HepG2 (cell line): ENCODE measurements around the gene MTREX. TPM values are rescaled to one million over a fixed set of nuclear protein-coding genes. Genes with fewer than 3 reads are reported as not detected.

Source experiments
- ATAC-seq: fragments of 200-7000 bp; cut with Tn5 transposase; 3 replicates; pipeline ENCODE4 v1.9.1; 2020; ENCODE audit warnings: mild to moderate bottlenecking, moderate library complexity
- BruUV-seq: library from RNA; stranded (reverse); fragments of 400-500 nt; replicated peaks from 2 replicates; lab custom pipeline; 2021; lab: Mats Ljungman, UMichigan
- CTCF ChIA-PET: fragments of 300-600 bp; formaldehyde crosslinking; extraction: SDS; loops from one replicate; lab custom pipeline; 2021; ENCODE audit warnings: low total read pairs, inconsistent platforms, low intra/inter-chr PET ratio; lab: Yijun Ruan, JAX
- POLR2A ChIA-PET: fragments of 350-600 bp; sonication (Branson Sonifier 250); formaldehyde crosslinking; loops from one replicate; lab custom pipeline; 2020; ENCODE audit warnings: antibody characterized with exemption, inconsistent platforms; lab: Yijun Ruan, JAX
- DNase-seq: peaks from one replicate; pipeline ENCODE4 v3.0.0-alpha.2; 2015; ENCODE audit warnings: low spot score
- FAIRE-seq: peaks from 3 replicates; lab custom pipeline; 2011; peaks lifted over from hg19 to GRCh38; lab: Jason Lieb, UNC
- H2AFZ ChIP-seq: one replicate; pipeline ENCODE4 v1.6.1; 2011; ENCODE audit warnings: low read length, inconsistent platforms
- H3K27ac ChIP-seq: fragments of 300-600 bp; 3 replicates; pipeline ENCODE4 v1.8.0; 2011; ENCODE audit warnings: mixed run types, mild to moderate bottlenecking, mixed read lengths, low read length, inconsistent platforms; ENCODE audit not compliant: insufficient read depth; ENCODE audit errors: extremely low read length
- H3K27me3 ChIP-seq, 2 experiments: fragments of 200-600 bp in 1 of 2; 2 replicates in 1 of 2; 3 replicates in 1 of 2; pipeline versions ENCODE4 v1.6.0 to v1.8.0; 2011; ENCODE audit warnings: low read length in 2 of 2, mild to moderate bottlenecking in 2 of 2, moderate library complexity in 2 of 2, inconsistent platforms in 1 of 2; ENCODE audit not compliant: insufficient read depth in 2 of 2, control insufficient read depth in 1 of 2
- H3K36me3 ChIP-seq, 2 experiments: fragments of 200-600 bp in 1 of 2; replicated peaks in 1 of 2; 2 replicates in 1 of 2; 3 replicates in 1 of 2; pipeline versions ENCODE4 v1.5.1 to v1.8.0; 2011; ENCODE audit warnings: low read length in 2 of 2, inconsistent platforms in 1 of 2; ENCODE audit not compliant: insufficient read depth in 2 of 2, control insufficient read depth in 1 of 2
- H3K4me1 ChIP-seq: 2 replicates; pipeline ENCODE4 v1.5.1; 2012; ENCODE audit warnings: low read length, inconsistent platforms; ENCODE audit not compliant: insufficient read depth
- H3K4me2 ChIP-seq: 2 replicates; pipeline ENCODE4 v1.6.0; 2011; ENCODE audit warnings: low read depth, low read length, inconsistent platforms
- H3K4me3 ChIP-seq, 3 experiments: fragments of 200-600 bp in 1 of 3; sonication (generic), shearing (Covaris generic) in 1 of 3; replicated peaks in 1 of 3; 2 replicates each; pipeline ENCODE4 v1.5.1; 2011 to 2016; ENCODE audit warnings: low read length in 3 of 3, inconsistent platforms in 2 of 3, low read depth in 2 of 3, mild to moderate bottlenecking in 2 of 3, control low read depth in 1 of 3, mixed read lengths in 1 of 3; ENCODE audit not compliant: insufficient read depth in 1 of 3
- H3K79me2 ChIP-seq: one replicate; pipeline ENCODE4 v1.6.1; 2011; ENCODE audit warnings: low read length, inconsistent platforms; ENCODE audit not compliant: insufficient read depth
- H3K9ac ChIP-seq: 2 replicates; pipeline ENCODE4 v1.6.0; 2011; ENCODE audit warnings: mild to moderate bottlenecking, low read depth, low read length, inconsistent platforms; ENCODE audit not compliant: insufficient read depth
- H3K9me3 ChIP-seq: 2 replicates; pipeline ENCODE4 v1.5.1; 2012; ENCODE audit warnings: mild to moderate bottlenecking, low read length
- H4K20me1 ChIP-seq: 2 replicates; pipeline ENCODE4 v1.6.0; 2011; ENCODE audit warnings: inconsistent platforms, mild to moderate bottlenecking, low read length, moderate library complexity; ENCODE audit not compliant: insufficient read depth
- HMG20A ChIP-seq: IDR thresholded peaks from 2 replicates; pipeline ENCODE4 v1.6.1; 2016; ENCODE audit warnings: borderline replicate concordance
- HOXA7 ChIP-seq: sonication (generic); formaldehyde crosslinking; IDR thresholded peaks from 2 replicates; pipeline ENCODE4 v1.8.1; 2022; ENCODE audit warnings: mild to moderate bottlenecking, missing genetic modification reagents, moderate library complexity
- KDM1A ChIP-seq: IDR thresholded peaks from 2 replicates; pipeline ENCODE4 v1.6.1; 2016; ENCODE audit warnings: missing compliant biosample characterization
- SSRP1 ChIP-seq: IDR thresholded peaks from 2 replicates; pipeline ENCODE4 v1.6.1; 2016; ENCODE audit warnings: control low read depth
- ZFP82 ChIP-seq: sonication (generic); formaldehyde crosslinking; IDR thresholded peaks from 2 replicates; pipeline ENCODE4 v1.5.1; 2020; ENCODE audit warnings: mild to moderate bottlenecking, missing genetic modification reagents, borderline replicate concordance
- ZNF207 ChIP-seq: fragments of 450-650 bp; IDR thresholded peaks from 2 replicates; pipeline ENCODE4 v1.6.1; 2016; ENCODE audit warnings: antibody characterized with exemption, borderline replicate concordance
- ZNF24 ChIP-seq: fragments of 450-650 bp; IDR thresholded peaks from 2 replicates; pipeline ENCODE4 v1.6.1; 2017; ENCODE audit warnings: antibody characterized with exemption, mild to moderate bottlenecking
- ZNF335 ChIP-seq: sonication (generic); formaldehyde crosslinking; IDR thresholded peaks from 2 replicates; pipeline ENCODE4 v1.4.0; 2020; ENCODE audit warnings: missing genetic modification reagents
- ZNF580 ChIP-seq: IDR thresholded peaks from 2 replicates; pipeline ENCODE4 v1.6.1; 2016; ENCODE audit warnings: low read depth, borderline replicate concordance
- ZNF772 ChIP-seq: sonication (generic); formaldehyde crosslinking; IDR thresholded peaks from 2 replicates; pipeline ENCODE4 v1.5.0; 2020; ENCODE audit warnings: mild to moderate bottlenecking, missing genetic modification reagents
- WGBS: methylation state at CpG from one replicate; pipeline ENCODE4 v1.1.6; 2017; ENCODE audit warnings: low lambda C conversion rate; 5-methylcytosine and 5-hydroxymethylcytosine counted together
- in situ Hi-C: cut with HindIII; loops from 2 replicates; pipeline ENCODE4 v1.10.0; 2017; ENCODE audit warnings: low pct_unique_long_range_greater_than_20kb; ENCODE audit not compliant: extremely low pct_ligation_motif_present
- intact Hi-C: fragments of 100-400 bp; cut with micrococcal nuclease; formaldehyde crosslinking; loops from one replicate; pipeline ENCODE4 v1.10.0; 2022; ENCODE audit not compliant: unreplicated experiment
- polyA plus RNA-seq, 8 experiments: library from polyadenylated mRNA; depleted of rRNA in 3 of 8; stranded (reverse) in 7 of 8; unstranded in 1 of 8; fragments of >200 nt; fragmentation: Illumina TruSeq in 4 of 8; extraction: Trizol in 4 of 8; gene quantifications; 2 replicates each; pipeline versions ENCODE4 v1.2.1 to v1.2.3, GENCODE V29; 2011 to 2016; ENCODE audit warnings: low read depth in 4 of 8, missing spikeins in 1 of 8, mixed read lengths in 1 of 8; ENCODE audit not compliant: insufficient read depth in 1 of 8
- total RNA-seq, 5 experiments: library from RNA; depleted of rRNA; stranded (reverse); fragments of >200 nt; fragmentation: Illumina TruSeq; extraction: Trizol; gene quantifications; 2 replicates each; pipeline ENCODE4 v1.2.3, GENCODE V29; 2016; ENCODE audit warnings: low read depth in 1 of 5
- TF ChIP-seq, protein P1 (sequence below): sonication (generic); formaldehyde crosslinking; conservative IDR thresholded peaks from 2 replicates; pipeline ENCODE4 v1.8.0; 2022; ENCODE audit warnings: low read depth, missing genetic modification reagents
- TF ChIP-seq, protein P2 (sequence below): sonication (generic); formaldehyde crosslinking; IDR thresholded peaks from 2 replicates; pipeline ENCODE4 v1.5.0; 2020; ENCODE audit warnings: missing genetic modification reagents
- TF ChIP-seq, protein P3 (sequence below): sonication (generic); formaldehyde crosslinking; IDR thresholded peaks from 2 replicates; pipeline ENCODE4 v1.4.0; 2020; ENCODE audit warnings: low read depth, mild to moderate bottlenecking, missing genetic modification reagents

MTREX gene
- total and polyA plus RNA-seq, 2 of the 13 experiments (the other 11 are each of a cell fraction or from before 2014, with no cell fraction given): 16.4 to 91.5 TPM

- no peak for TF ChIP-seq HOXA7 (CRISPR knock-in tag)
- no peak for TF ChIP-seq ZNF24
- TF ChIP-seq ZNF772: no peak
- no peak for TF ChIP-seq ZNF580
- TF ChIP-seq, protein P1, sequence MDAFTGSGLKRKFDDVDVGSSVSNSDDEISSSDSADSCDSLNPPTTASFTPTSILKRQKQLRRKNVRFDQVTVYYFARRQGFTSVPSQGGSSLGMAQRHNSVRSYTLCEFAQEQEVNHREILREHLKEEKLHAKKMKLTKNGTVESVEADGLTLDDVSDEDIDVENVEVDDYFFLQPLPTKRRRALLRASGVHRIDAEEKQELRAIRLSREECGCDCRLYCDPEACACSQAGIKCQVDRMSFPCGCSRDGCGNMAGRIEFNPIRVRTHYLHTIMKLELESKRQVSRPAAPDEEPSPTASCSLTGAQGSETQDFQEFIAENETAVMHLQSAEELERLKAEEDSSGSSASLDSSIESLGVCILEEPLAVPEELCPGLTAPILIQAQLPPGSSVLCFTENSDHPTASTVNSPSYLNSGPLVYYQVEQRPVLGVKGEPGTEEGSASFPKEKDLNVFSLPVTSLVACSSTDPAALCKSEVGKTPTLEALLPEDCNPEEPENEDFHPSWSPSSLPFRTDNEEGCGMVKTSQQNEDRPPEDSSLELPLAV (CRISPR knock-in tag): no peak
- TF ChIP-seq, protein P2, sequence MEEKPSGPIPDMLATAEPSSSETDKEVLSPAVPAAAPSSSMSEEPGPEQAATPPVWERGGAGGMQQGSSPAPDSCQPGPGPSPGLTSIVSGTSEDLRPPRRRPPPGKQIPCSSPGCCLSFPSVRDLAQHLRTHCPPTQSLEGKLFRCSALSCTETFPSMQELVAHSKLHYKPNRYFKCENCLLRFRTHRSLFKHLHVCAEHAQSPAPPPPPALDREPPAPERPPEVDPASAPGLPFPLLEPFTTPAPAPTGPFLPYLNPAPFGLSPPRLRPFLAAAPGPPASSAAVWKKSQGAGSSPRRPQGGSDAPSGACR: no peak
- no peak for TF ChIP-seq ZFP82 (CRISPR knock-in tag)
- no peak for TF ChIP-seq ZNF207
- no peak for TF ChIP-seq KDM1A
- TF ChIP-seq ZNF335 (CRISPR knock-in tag): no peak
- no peak for TF ChIP-seq HMG20A (CRISPR knock-in tag)
- TF ChIP-seq, protein P3, sequence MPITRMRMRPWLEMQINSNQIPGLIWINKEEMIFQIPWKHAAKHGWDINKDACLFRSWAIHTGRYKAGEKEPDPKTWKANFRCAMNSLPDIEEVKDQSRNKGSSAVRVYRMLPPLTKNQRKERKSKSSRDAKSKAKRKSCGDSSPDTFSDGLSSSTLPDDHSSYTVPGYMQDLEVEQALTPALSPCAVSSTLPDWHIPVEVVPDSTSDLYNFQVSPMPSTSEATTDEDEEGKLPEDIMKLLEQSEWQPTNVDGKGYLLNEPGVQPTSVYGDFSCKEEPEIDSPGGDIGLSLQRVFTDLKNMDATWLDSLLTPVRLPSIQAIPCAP (CRISPR knock-in tag): no peak
- no peak for TF ChIP-seq SSRP1 (CRISPR knock-in tag)
Measured at GRCh38 chr5:55276771-55277170, 31.0 kb upstream of the MTREX start.

More at GRCh38 chr5:55276771-55277170, 31.0 kb upstream of the MTREX start:
- Histone ChIP-seq H3K79me2 (no peaks in the 10 kb centered on the region), H3K4me1 (no peaks in the 10 kb centered on the region), H3K9ac (no peak overlapping the region), H3K4me3 (no peak overlapping the region), H4K20me1 (no peaks in the 10 kb centered on the region), H3K27ac (no peak overlapping the region), H3K27me3 (no peaks in the 10 kb centered on the region), H3K9me3 (no peaks in the 10 kb centered on the region), H3K4me2 (no peak overlapping the region), H2AFZ (no peak overlapping the region), H3K36me3 (peaks cover 10 to 47% of the 10 kb centered on the region in 2 experiments)
- WGBS: 100% methylated on average over 1 of the region's 1 CpG
- intact Hi-C loops: no loop called here
- DNase-seq (no peak), FAIRE-seq (no peak), ATAC-seq (no peak)
- in situ Hi-C loops: no loop called here
- ChIA-PET POLR2A (no interaction called here), CTCF (no interaction called here)
- no TSS peak for BruUV-seq
